Spleen (tissue), 7 donors: Measurements from ENCODE around the gene NUDT14.

Experiments
- POLR2A ChIP-seq, 3 donors: fragments of 450-650 bp; IDR thresholded peaks; one replicate each; pipeline ENCODE4 v1.5.1; 2017; ENCODE audit warnings: antibody characterized with exemption in 3 of 3, mild to moderate bottlenecking in 1 of 3
- POLR2AphosphoS5 ChIP-seq, 3 donors: sonication (generic); formaldehyde crosslinking; IDR thresholded peaks; one replicate each; pipeline ENCODE4 v1.5.1; 2017; ENCODE audit warnings: antibody characterized with exemption in 3 of 3
- TF ChIP-seq, protein P1 (sequence below), 11 experiments: fragments of 200-600 bp in 7 of 11; fragments of 450-650 bp in 4 of 11; sonication (generic) in 4 of 11; IDR thresholded peaks in 8 of 11; conservative IDR thresholded peaks in 3 of 11; 1 replicate in 7 of 11; 2 replicates in 4 of 11; pipeline versions ENCODE4 v1.4.0 to v1.8.0; 2016 to 2021; ENCODE audit warnings: antibody characterized with exemption in 11 of 11, inconsistent platforms in 4 of 11, mild to moderate bottlenecking in 1 of 11
- donor health status: DM: no; HTN: no; CAD: no; lungs with moderate emphysema.
- donor health status: DM: no; HTN: no; CAD: no.
- donor health status: DM: no; HTN: no; CAD: no.

- TF ChIP-seq, protein P1, sequence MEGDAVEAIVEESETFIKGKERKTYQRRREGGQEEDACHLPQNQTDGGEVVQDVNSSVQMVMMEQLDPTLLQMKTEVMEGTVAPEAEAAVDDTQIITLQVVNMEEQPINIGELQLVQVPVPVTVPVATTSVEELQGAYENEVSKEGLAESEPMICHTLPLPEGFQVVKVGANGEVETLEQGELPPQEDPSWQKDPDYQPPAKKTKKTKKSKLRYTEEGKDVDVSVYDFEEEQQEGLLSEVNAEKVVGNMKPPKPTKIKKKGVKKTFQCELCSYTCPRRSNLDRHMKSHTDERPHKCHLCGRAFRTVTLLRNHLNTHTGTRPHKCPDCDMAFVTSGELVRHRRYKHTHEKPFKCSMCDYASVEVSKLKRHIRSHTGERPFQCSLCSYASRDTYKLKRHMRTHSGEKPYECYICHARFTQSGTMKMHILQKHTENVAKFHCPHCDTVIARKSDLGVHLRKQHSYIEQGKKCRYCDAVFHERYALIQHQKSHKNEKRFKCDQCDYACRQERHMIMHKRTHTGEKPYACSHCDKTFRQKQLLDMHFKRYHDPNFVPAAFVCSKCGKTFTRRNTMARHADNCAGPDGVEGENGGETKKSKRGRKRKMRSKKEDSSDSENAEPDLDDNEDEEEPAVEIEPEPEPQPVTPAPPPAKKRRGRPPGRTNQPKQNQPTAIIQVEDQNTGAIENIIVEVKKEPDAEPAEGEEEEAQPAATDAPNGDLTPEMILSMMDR (IDR thresholded peaks at IDR 0.05 in 8 of 11, conservative IDR thresholded peaks at IDR 0.05 in 3 of 11) = no peak
- TF ChIP-seq POLR2A (IDR thresholded peaks at IDR 0.05) (no peak), POLR2AphosphoS5 (IDR thresholded peaks at IDR 0.05) (no peak)
Observed at GRCh38 chr14:105224845-105225570, 43.9 kb upstream of the NUDT14 start.
